H1 (cell line): ENCODE data around the gene MORN2. TPM values are rescaled to one million over a fixed set of nuclear protein-coding genes. Genes with fewer than 3 reads are reported as not detected.

Experiments
- CBX8 ChIP-seq: fragments of 300-800, 300-1000 bp; sonication (generic); IDR thresholded peaks from 2 replicates; pipeline ENCODE4 v1.7.1; 2016; ENCODE audit warnings: low read depth, low read length, borderline replicate concordance
- TAF7 ChIP-seq: optimal IDR thresholded peaks from 2 replicates; pipeline ENCODE3; 2011; ENCODE audit warnings: low read depth, mild to moderate bottlenecking, inconsistent platforms, low read length, moderate library complexity, borderline replicate concordance
- polyA plus RNA-seq, 7 experiments: library from polyadenylated mRNA; depleted of rRNA in 3 of 7; stranded (reverse) in 5 of 7; unstranded in 2 of 7; fragments of >200 nt in 5 of 7; fragments of 200-250 nt in 2 of 7; gene quantifications; 1 replicate in 5 of 7; 2 replicates in 1 of 7; 4 replicates in 1 of 7; pipeline versions ENCODE4 v1.2.1 to v1.2.3, GENCODE V29; 2011 to 2013; ENCODE audit warnings: missing spikeins in 2 of 7, mixed read lengths in 2 of 7
- total RNA-seq: library from RNA; stranded (reverse); fragmentation: NEBNext Ultra II Directional; extraction: Animal tissue kit (Norgen Biotek cat#: 25700); gene quantifications from 2 replicates; pipeline ENCODE4 v1.2.1, GENCODE V29; 2021
- TF ChIP-seq, protein P1 (sequence below): IDR thresholded peaks from 2 replicates; pipeline ENCODE4 v1.6.1; 2012; ENCODE audit warnings: low read length, inconsistent platforms

The MORN2 gene
- total and polyA plus RNA-seq, 2 of the 8 experiments (the other 6 are each of a cell fraction or from before 2014, with no cell fraction given), result 7.2 to 11.3 TPM

DNA sequence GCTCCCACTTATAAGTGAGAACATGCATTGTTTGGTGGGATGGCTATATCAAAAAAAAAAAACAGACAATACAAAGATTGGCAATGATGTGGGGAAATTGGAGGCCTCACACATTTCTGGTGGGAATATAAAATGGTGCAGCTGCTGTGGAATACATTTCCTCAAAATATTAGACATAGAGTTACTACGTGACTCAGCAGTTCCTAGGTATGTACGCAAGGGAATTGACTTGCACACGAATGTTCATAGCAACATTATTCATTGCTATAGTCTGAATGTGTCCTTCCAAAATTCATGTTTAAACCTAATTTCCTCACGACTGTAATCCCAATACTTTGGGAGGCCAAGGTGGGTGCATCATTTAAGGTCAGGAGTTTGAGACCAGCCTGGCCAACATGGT lies 11.6 kb downstream of the MORN2 start (continued):
- TF ChIP-seq, protein P1, sequence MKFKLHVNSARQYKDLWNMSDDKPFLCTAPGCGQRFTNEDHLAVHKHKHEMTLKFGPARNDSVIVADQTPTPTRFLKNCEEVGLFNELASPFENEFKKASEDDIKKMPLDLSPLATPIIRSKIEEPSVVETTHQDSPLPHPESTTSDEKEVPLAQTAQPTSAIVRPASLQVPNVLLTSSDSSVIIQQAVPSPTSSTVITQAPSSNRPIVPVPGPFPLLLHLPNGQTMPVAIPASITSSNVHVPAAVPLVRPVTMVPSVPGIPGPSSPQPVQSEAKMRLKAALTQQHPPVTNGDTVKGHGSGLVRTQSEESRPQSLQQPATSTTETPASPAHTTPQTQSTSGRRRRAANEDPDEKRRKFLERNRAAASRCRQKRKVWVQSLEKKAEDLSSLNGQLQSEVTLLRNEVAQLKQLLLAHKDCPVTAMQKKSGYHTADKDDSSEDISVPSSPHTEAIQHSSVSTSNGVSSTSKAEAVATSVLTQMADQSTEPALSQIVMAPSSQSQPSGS, result no peak
- no peak for TF ChIP-seq CBX8
- TF ChIP-seq TAF7, result no peak
